Skin of body (tissue), 2 donors: ENCODE results near the gene SRSF2. TPM values are rescaled to one million over a fixed set of nuclear protein-coding genes. Genes with fewer than 3 reads are reported as not detected.
A peak's percentile ranks its signal among the peaks of the same experiment; 100 is the strongest.
"Not testable (repeated sequence)": the region's sequence is repeated elsewhere in the genome, so short reads cannot be mapped to it uniquely, and the experiment has no call there.

ENCODE experiments used
- DNase-seq: peaks from one replicate; lab custom pipeline; 2025; lab: John Stamatoyannopoulos, UW
- total RNA-seq: library from RNA; depleted of rRNA; stranded (reverse); fragments of >200 nt; gene quantifications from one replicate; pipeline ENCODE4 v1.2.3, GENCODE V29; 2014

Gene SRSF2
- total RNA-seq, 1 donor from 2014 or later, result 99.6 TPM

DNA sequence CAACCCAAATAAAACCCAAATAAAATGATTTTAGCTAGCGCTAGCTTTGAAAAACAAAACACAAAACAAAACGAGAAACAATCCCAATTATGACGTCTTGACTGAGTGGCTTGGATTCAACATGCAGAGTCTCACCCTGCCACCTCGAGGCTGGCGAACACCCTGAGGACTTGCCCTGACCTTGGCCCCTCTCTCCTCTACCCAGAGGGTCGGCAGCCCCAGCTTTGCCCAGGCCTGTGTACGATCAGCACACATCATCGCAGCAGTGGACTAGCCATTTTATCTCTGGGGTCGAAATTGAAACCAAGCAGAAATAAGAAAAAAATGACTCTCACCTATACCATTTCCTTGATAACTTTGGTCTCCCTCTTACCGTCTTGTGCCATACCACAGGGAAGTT is 15.7 kb downstream of the SRSF2 start:
- no peak for DNase-seq

DNA sequence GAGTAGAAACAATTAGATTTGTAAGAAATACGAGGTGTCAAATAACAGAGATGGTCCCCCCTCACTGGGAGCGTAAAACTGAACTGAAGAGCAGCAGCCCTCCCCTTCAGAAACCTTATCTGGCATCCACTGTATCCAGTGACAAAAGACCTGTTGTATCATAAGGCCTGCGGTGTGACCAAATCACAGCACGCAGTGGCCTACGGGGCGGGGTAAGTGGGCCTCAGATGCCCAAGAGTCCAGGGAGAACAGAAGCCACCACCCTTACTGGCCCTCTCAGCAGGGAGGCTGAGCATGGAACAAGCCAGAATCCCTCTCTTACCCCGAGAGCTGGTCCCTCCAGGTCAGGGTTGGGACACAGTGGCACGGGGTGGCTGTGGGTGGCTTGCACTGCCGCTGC is 16.2 kb downstream of the SRSF2 start:
- no peak for DNase-seq

DNA sequence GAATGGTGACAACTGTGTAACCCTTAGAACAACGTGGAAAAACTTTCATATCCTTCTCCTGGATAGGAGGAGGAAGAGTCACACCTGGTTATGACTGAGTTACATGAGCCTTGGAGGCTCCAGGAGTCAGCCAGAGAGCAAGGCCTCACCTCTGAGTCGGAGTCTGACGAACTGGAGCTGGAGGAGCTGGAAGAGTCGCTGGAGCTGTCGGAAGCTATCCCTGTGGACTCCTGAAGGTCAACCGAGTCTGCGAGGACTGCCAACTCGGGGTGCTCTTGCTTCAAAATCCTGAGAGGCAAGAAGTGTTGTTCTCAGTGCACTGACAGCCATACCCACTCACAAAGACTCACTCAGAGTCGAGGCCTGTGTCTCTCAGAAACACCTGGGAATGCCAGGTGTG is 16.9 kb downstream of the SRSF2 start:
- no peak for DNase-seq

DNA sequence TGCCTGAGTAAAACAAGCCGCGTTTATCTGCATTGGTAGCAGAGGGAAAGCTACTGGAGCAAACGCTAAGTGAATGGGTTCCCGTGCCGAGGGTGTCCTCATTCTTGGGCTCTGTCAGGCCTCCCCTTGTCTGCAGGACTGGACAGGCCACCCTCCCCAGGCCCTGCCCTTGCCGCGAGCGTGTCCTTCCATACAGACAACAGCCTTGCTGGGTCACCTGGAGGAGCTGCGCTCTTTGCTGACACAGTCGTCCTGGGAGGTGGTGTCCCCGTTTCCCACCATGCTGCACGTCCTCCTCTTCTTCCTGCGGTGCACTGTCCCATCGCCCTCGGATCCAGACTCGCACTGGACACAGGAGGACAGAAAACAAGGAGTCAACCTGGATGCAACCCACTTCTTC is 18.6 kb downstream of the SRSF2 start:
- DNase-seq, result no peak

DNA sequence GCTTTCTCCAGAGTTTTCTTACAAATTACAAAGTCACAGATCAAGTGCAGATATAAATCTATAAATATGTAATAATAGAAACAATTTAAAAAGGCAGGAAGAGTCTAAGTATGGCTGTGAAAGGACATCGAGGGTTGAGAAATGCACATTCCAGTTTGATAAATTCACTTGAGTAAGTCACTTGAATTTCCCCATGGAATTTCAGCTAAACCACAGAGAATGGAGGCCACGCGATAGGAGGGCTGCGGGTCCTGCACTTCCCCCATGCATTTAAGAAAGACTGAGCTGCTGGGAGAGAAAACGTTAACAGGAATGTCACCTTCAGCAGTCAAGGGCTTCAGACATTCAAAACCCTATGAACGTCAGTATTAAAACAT is 20.3 kb downstream of the SRSF2 start:
- DNase-seq, result no peak

DNA sequence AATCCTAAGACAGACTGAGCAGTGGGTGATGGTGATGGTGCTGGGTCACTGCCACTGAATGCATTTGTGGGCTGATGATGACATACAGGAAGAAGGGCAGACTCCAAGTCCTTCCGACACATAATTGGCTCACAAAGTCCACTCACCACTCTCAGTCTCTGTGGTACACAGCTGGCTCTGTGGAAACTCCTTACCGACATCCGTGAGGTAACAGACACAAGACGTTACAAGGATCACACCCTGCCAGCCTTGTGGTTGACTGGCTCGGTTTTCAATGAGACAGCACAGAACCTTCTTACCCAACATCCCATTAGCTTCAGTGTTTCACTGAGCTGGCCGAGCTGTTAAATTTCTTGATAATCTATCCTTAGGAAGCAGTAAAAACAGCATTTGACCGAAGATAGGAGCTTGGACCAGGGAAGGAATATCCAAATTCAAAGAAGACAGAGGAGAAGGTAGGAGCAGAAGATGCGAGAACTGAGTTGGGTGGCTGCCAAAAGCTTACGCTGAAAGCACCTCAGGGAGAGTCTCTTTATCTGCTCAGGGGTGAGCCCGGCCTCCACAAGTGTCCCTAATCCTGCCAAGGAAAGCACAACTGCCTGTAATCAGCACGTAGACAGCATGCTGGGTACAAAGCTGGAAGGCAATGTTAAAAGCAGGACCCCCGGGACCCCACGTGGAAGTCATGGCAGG is 20.8 kb downstream of the SRSF2 start:
- DNase-seq, result no peak

DNA sequence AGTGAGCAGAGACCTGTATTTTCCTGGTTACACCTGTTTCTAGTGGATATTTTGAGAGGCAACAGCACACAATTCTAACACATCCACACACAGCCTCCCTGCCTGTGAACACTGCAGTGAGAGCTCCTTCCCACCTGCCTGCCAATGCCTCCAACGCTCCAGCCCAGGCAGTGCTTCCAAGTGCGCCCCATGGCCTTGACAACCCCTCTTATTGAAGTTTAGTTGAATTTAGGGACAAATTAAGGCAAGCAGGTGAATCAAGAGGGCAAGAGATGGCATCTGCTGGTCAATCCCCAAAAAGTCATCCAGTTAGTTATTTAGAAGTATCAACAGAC is 21.7 kb downstream of the SRSF2 start:
- no peak for DNase-seq

DNA sequence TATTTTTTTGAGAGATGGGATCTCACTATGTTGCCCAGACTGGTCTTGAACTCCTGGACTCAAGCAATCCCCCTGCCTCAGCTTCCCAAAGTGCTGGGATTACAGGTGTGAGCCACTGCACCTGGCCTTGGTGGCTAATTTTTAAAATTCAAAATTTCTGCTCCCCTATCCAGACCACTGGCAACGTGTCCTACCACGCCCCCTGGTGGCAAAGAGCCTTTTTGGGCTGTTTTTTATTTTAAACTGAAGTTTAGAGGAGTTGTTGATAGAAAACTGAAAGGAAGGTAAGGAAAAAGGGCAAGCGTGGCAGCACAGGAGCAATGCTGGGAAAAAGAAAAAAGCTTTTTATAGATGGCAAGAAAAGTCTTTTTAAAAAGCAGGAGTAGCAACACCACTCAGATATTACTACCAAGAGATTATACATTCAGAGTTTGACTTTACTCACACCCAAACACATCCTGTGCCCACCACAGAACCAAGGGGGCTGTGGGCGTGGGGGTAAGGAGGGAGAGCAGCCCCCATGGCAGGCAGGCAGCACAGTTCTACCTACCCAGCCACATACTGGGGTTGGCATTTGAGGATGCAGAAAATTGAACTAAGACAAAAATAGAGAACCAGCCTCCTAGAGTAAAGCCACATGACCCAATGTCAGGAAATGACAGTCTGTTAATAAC is 22.2 kb downstream of the SRSF2 start:
- DNase-seq, result no peak

DNA sequence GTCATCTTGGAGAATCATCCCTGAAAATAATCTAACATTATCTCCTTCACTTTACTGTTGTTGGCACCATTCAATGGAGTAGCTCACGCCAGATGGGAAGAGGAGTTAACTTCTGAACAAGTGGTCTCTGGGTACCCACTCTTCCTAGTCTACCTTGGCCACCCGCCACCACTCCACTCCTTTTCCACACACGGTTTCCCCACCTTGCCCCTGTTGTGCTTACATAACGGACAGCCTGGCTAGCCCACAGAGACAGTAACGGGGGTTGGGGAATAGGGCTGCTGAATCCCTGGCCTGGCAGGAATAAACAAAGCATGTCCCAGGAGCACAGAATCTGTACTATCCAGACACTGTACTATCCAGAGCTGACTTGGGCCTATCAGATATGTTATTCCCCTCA is 22.8 kb downstream of the SRSF2 start:
- no peak for DNase-seq

DNA sequence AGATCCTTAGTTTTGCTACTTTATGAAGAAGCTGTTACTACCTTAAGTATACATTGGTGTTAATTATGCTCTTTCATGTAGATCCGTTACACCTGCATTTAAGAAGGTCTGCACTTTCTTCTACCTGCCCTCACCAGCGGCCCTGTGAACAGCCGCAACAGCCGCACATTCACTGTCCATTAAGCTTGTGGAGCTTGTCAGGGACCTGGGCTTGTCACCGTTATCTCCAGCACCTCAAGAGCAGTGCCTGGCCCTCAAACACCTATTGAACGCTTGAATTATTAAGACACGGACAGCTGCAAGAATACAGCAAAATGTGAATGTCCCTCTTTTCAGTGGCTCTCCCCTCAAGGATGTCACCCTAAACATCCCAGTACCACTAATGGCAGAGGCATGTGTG is 23.4 kb downstream of the SRSF2 start:
- no peak for DNase-seq

DNA sequence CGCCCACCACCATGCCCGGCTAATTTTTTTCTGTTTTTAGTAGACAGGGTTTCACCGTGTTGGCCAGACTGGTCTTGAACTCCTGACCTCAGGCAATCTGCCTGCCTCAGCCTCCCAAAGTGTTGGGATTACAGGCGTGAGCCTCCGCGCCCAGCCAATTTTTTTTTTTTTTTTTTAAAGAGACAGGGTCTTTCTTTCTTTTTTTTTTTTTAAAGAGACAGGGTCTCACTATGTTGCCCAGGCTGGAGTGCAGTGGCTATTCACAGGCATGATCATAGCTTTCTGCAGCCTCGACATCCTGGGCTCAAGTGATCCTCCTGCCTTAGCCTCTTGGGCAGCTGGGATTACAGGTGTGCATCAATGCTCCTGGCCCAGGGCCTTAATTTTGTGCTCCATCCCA is 24.8 kb downstream of the SRSF2 start:
- DNase-seq, result not testable (repeated sequence)

DNA sequence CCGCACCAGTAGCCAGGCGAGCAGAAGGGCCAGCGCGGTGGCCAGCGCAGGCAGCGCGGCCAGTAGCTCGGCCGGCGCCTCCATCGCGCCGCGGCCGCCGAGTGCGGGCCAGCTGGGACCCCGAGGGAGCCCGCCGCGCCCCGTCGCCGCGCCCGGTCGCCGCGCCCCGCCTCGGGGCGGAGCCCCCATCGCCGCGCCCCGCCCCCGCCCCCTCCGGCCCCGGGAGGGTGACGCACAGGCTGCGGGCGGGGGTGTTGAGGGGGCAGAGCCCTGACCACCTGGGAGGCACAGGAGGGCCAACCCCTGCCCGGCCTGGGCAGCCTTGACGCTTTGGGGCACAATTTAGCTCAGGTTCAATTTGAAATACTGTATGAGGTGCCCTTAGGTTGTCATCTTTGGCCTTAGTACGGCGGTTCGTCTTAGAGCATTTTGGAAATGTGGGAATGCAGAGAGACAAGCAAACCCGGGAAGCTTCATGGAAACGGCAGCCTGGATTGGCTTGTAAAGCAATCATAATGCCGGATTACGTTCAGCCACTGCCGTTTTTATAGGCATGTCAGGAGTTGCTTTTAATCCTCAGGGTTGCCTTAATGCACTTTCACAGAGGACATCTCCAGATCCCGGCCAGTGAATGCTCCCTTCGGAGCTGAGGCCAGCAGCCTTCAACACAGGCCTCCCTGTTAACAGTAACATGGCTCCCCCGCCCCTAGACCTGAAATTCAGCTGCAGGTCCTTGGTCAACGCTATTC is 26.1 kb downstream of the SRSF2 start, which contains the start of gene MXRA7:
TSS of gene MXRA7 (minus strand) at position 103 of the 749 bp plus-strand sequence. CDS start at position 84, 19 bp downstream.
- DNase-seq, result peak; percentile 45

DNA sequence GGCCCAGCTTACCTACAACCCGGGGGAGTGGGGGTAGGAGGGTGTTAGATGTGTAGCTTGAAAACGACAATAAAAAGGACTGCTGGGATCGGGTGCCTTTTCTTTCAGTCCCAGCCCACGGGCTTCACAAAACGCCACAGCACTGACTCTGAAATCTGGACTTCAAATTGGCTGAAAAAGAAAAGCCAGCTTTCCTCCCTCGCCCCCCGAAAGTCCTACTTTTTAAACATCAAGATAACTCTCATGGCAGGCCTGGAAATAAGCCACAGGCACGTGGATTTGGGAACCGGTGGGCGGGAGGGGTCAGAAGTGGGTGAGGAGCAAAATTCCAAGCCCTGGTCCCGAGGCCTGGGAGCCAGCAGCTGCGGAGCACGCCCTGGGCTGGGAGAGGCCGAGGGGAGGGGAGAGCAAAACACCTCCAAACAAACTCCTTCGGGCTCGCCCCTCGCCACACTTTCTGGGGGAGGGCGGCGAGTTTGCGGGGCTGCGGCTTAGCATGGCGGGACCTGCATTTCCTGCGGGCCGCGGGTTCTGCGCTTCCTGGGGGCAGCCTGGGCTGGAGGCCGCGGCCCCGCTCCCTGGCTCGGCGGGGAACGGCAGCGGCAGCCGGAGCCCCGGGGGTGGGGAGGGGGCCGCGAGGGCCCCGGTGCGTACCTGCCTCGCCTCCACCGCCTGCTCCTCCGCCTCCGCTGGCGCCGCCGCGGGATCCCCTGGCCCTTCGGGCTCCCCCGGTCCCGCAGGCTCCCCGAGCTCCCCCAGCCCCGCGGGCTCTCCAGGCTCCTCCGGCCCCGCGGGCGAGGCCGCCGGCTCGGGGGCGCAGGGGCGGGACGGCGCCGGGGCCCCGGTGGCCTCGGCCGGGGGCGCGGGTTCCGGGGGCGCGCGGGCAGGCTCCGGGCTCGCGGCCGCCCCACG is 26.9 kb downstream of the SRSF2 start:
- not testable (repeated sequence) for DNase-seq

DNA sequence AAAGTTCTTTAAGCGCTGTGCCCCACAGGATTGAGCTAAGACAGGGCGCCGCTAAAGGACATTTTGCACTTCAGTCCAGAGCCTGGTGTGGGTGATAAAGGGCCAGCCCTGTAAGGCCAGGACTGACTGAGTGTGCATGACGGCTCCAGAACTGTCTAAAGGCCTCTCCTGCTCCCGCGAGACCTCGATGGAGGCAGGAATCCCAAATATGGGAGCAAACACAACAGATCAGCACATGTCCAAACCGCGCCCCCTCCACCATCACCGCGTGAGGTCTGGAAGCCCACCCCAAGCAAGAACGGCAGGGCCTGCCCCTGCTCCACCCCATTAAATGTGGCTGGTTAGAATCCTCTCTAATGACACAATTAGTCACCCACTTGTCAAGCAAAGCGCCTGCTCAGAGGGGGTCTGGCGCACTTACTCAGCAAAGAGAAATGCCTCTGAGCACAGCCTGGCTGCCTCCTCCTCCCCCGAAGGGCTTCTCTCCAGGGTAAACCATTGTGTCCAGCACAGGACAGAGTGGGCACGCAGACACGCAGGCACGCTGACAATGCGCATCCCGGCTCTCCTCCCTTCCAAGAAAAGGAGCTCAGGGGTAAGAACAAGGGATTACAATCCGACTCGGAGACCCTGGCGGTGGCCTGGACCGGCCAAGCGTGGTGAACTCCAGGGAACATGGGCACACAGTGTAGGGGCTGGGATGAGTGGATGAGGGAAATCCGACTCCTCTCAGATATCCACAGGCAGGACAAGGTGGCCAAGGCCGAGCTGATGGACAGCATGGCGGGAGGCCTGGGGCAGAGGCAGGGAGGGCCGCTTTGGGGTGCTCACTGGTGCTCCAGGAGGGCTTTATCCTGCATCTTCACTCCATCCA is 27.8 kb downstream of the SRSF2 start:
- peak; percentile 84 for DNase-seq

DNA sequence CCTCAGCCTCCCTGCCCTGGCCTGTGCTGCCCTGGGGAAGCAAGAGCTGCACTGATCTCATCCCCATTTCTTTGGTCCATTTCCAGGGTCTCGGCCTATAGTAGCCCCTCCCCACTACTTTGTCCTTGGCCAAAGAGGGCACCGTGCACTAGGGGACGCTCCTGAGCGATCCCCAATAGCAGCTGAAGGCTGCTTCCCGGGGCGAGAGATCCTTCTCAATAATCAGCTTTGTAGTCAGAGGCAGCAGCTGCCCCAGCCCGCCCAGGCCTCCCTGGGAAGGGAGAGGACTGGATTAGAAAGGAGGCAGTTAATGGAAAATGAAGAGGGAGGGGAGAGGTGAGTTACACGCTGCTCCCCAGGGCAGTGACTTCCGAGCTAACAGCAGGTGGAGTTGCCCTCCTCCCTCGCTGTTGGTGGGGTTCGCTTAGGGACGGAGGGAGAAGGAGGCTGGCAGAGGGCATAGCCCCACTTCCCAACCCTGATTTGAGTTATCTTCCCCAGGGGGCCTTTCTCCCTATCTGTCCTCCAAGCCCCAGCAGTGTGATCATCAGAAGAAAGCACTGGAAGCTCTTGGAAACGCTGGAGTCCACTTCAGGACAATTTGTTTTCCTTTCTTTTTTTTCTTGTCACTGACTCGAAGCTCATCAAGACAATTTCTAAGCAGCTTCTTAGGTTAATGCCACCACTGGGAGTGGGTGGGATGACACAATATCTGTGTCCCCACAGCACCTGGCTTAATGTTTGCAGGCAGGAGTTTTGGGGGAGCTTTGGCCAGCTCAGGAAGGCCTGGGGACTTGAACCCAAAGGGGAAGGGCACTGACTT is 28.9 kb downstream of the SRSF2 start:
- peak; percentile 14 for DNase-seq

DNA sequence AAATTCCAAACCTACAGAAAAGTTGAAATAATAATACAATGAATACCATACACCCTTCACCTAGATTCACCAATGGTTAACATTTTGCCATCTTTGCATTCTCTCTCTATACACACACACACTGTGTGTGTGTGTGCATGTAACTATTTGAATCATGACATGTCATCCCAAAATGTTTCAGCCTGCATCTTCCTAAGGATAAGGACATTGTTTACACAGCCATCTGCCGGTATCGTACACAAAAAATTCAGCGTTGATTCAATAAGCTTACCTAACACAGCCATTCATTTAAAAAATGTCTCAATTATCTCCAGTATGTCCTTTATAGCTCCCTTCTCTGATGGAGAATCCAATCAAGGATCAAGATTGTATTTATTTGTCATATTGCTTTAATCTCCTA is 30.3 kb downstream of the SRSF2 start:
- DNase-seq, result no peak

DNA sequence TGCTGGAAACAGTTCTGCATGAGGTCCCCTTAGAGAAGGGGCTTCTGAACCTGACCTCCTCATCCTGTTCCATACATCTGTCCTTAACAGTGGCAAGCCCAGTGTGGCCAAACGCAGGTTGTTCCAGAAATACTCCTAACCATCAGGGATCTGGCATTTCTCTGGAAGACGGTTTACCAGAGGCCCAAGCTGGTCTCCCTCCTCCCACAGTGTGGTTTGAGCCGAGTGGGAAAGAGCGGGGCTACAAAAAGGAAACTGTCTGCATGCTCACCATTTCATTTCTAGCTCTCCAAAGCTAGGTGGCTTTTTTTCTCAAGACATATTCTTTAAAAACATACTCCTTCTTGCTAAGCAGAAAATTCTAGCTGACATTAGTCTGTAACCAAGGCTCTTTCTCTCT is 32.3 kb downstream of the SRSF2 start:
- no peak for DNase-seq

DNA sequence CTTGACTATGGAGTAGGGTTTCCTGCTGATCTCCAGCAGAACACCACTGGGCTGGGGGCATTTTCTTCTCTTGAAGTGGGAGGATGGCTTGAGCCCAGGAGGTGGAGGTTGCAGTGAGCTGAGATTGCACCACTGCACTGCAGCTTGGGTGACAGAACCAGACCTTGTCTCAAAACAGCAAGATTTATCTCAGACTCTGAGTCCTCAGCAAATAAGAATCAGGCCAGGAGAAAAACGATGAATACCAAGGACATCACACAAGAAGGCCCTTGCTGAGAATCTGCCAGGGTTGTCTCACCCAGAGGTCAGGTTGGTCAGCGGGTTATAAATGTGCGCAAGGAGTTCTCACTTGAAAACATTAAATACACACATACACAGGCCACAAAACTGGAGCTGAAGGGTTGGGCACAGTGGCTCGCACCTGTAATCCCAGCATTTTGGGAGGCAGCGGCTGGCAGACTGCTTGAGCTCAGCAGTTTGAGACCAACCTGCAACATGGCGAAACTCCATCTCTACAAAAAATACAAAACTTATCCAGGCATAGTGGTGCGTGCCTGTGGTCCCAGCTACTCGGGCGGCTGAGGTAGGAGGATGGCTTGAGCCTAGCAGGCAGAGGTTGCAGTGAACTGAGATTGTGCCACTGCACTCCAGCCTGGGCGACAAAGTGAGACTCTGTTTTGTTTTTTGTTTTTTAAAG is 34.0 kb downstream of the SRSF2 start:
- no peak for DNase-seq

DNA sequence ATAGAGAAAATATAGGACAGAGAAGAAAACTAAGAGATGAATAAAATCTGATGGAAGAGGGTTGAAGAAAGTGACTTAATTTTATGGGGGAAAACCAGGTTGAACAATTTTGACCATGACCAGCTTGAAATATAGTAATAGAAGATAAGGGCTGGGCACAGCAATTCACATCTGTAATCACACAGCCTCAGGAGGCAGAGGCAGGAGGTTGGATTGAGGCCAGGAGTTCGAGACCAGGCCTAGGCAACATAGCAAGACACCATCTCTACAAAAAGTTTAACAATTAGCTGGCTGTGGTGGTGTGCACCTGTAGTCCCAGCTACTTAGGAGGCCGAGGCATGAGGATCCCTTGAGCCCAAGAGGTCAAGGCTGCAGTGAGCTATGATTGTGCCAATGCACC is 35.1 kb downstream of the SRSF2 start:
- DNase-seq, result no peak
